MM.1S (cell line): ENCODE data around the gene BLID.

Source experiments
- DNase-seq: peaks from one replicate; pipeline ENCODE4 v3.0.0-alpha.2; 2015
- H2AFZ ChIP-seq: fragments of 300-600 bp; sonication (generic); 2 replicates; pipeline ENCODE4 v1.6.0; 2016; ENCODE audit warnings: antibody characterized with exemption, low read length
- H3F3A ChIP-seq: fragments of 300-600 bp; sonication (generic); 2 replicates; pipeline ENCODE4 v1.6.1; 2016; ENCODE audit warnings: mild to moderate bottlenecking, antibody characterized with exemption, low read length, moderate library complexity, mixed read lengths; ENCODE audit not compliant: insufficient read depth
- H3K27ac ChIP-seq: fragments of 300-600 bp; sonication (generic); 2 replicates; pipeline ENCODE4 v1.5.1; 2016; ENCODE audit warnings: mild to moderate bottlenecking, low read length
- H3K27me3 ChIP-seq: fragments of 300-600 bp; sonication (generic); replicated peaks from 2 replicates; pipeline ENCODE4 v1.6.0; 2016; ENCODE audit warnings: low read length; ENCODE audit not compliant: insufficient read depth
- H3K36me3 ChIP-seq: fragments of 300-600 bp; sonication (generic); replicated peaks from 2 replicates; pipeline ENCODE4 v1.6.1; 2016; ENCODE audit warnings: mild to moderate bottlenecking, low read length, mixed read lengths; ENCODE audit not compliant: insufficient read depth
- H3K4me1 ChIP-seq: fragments of 300-600 bp; sonication (generic); 2 replicates; pipeline ENCODE4 v1.6.1; 2016; ENCODE audit warnings: low read length, mixed read lengths
- H3K4me2 ChIP-seq: fragments of 300-600 bp; sonication (generic); 2 replicates; pipeline ENCODE4 v1.6.0; 2016; ENCODE audit warnings: low read depth, low read length
- H3K4me3 ChIP-seq: fragments of 300-600 bp; sonication (generic); 2 replicates; pipeline ENCODE4 v1.5.1; 2016; ENCODE audit warnings: low read length, mixed read lengths
- H3K79me2 ChIP-seq: fragments of 300-600 bp; sonication (generic); 2 replicates; pipeline ENCODE4 v1.6.1; 2016; ENCODE audit warnings: mixed run types, low read length, mixed read lengths
- H3K9ac ChIP-seq: fragments of 300-600 bp; sonication (generic); 2 replicates; pipeline ENCODE4 v1.6.1; 2016; ENCODE audit warnings: low read length, mixed read lengths
- H3K9me2 ChIP-seq: fragments of 300-600 bp; sonication (generic); replicated peaks from 2 replicates; pipeline ENCODE4 v1.6.1; 2016; ENCODE audit warnings: mild to moderate bottlenecking, low read length, mixed read lengths; ENCODE audit not compliant: insufficient read depth
- H3K9me3 ChIP-seq: fragments of 300-600 bp; sonication (generic); replicated peaks from 2 replicates; pipeline ENCODE4 v1.6.1; 2016; ENCODE audit warnings: mild to moderate bottlenecking, low read length, mixed read lengths; ENCODE audit not compliant: insufficient read depth
- H4K20me1 ChIP-seq: fragments of 300-600 bp; sonication (generic); 2 replicates; pipeline ENCODE4 v1.6.1; 2016; ENCODE audit warnings: mild to moderate bottlenecking, low read length, moderate library complexity, mixed read lengths; ENCODE audit not compliant: insufficient read depth
- EZH2 ChIP-seq: fragments of 300-600 bp; sonication (generic); optimal IDR thresholded peaks from 2 replicates; pipeline ENCODE3; 2017; ENCODE audit warnings: low read depth, mild to moderate bottlenecking, antibody characterized with exemption, low read length, mixed read lengths
- EZH2phosphoT487 ChIP-seq: fragments of 300-600 bp; sonication (generic); IDR thresholded peaks from 2 replicates; pipeline ENCODE4 v1.6.1; 2018; ENCODE audit warnings: antibody characterized with exemption, low read length
- TF ChIP-seq, protein P1 (sequence below): fragments of 300-600 bp; sonication (generic); IDR thresholded peaks from 2 replicates; pipeline ENCODE4 v1.5.1; 2016; ENCODE audit warnings: antibody characterized with exemption, low read length, mixed read lengths

Gene BLID

DNA sequence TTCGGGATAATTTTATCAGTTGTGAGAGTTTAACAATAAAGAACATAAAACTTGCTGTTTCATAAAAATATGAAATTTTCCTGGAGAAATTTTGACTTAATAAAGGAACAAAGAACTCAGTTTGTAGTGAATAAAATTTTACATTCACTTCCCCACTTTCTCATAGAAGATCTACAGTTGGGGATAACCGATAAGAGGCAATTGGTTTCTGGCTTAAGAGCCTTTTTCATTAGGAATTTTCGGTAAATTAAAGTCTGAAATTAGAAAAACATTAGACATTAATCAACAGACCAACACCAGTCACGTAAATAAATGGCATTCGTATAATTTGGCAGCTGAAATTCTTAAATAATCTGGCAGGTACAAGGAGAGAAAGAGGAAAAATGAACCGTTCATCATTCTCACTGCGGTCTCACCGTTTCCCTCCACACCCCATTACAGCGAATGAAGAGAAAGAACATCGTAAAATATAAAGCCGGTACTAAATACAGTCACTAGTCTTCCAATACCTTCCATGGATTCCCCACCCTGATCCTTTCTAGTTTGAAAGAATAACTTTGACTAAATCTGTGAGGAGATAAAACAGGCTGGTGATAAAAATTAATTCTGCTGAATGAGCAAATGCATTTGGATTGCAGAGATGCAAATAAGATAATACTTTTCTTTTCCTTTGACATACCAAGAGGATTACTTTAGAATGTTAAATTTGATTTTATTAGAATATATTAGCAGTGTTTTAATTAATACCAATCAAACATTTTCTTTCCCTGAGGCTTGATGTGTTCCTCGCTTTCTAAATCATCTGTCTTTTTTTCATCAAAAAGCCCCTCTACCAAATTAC, 19.5 kb downstream of the BLID start:
- no peaks in the 10 kb centered on the region for H3K27me3 ChIP-seq
- no peak overlapping the region for H3K9ac ChIP-seq
- no peaks in the 10 kb centered on the region for H3K36me3 ChIP-seq
- H4K20me1 ChIP-seq = no peaks in the 10 kb centered on the region
- no peak for TF ChIP-seq EZH2phosphoT487
- TF ChIP-seq, protein P1, sequence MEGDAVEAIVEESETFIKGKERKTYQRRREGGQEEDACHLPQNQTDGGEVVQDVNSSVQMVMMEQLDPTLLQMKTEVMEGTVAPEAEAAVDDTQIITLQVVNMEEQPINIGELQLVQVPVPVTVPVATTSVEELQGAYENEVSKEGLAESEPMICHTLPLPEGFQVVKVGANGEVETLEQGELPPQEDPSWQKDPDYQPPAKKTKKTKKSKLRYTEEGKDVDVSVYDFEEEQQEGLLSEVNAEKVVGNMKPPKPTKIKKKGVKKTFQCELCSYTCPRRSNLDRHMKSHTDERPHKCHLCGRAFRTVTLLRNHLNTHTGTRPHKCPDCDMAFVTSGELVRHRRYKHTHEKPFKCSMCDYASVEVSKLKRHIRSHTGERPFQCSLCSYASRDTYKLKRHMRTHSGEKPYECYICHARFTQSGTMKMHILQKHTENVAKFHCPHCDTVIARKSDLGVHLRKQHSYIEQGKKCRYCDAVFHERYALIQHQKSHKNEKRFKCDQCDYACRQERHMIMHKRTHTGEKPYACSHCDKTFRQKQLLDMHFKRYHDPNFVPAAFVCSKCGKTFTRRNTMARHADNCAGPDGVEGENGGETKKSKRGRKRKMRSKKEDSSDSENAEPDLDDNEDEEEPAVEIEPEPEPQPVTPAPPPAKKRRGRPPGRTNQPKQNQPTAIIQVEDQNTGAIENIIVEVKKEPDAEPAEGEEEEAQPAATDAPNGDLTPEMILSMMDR = no peak
- no peak for TF ChIP-seq EZH2
- no peak overlapping the region for H3K4me3 ChIP-seq
- DNase-seq = no peak
- no peaks in the 10 kb centered on the region for H3F3A ChIP-seq
- H3K9me3 ChIP-seq = no peaks in the 10 kb centered on the region
- H3K79me2 ChIP-seq = no peaks in the 10 kb centered on the region
- H3K27ac ChIP-seq = no peak overlapping the region
- H3K4me2 ChIP-seq = no peak overlapping the region
- H3K9me2 ChIP-seq = no peaks in the 10 kb centered on the region
- H2AFZ ChIP-seq = no peak overlapping the region
- no peaks in the 10 kb centered on the region for H3K4me1 ChIP-seq

DNA sequence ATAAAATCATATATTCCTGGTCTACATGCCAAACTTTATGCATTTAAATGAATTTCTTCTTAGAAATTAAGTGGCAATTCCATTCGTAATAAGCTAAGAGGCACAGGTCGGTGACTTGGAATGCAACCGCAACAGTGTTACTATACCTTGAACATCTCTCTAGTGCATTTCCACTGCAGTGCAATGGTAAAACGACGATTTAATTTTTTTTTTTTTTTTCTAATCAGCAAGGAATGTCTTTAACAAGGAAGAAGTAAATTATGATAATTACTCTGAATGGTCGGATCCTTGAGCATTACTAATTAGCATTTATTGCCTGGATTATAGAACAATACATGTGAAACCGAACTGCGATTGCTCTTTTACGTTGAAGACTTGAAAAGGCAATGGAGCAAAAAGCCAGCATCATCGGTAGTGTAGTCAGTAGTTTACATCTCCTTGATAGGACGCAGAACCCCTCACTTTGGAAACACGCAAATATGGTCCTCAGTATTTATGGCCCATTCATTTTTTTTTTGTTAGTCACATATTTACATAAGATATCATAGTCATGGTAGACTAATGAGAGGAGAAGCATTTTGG, 20.2 kb downstream of the BLID start:
- Histone ChIP-seq H3K79me2 (no peaks in the 10 kb centered on the region), H3F3A (no peaks in the 10 kb centered on the region), H3K4me1 (no peaks in the 10 kb centered on the region), H3K4me2 (no peak overlapping the region), H3K9me3 (no peaks in the 10 kb centered on the region), H3K9ac (no peak overlapping the region), H3K4me3 (no peak overlapping the region), H3K27ac (no peak overlapping the region), H3K27me3 (no peaks in the 10 kb centered on the region), H4K20me1 (no peaks in the 10 kb centered on the region), H2AFZ (no peak overlapping the region), H3K36me3 (no peaks in the 10 kb centered on the region), H3K9me2 (no peaks in the 10 kb centered on the region)
- TF ChIP-seq EZH2phosphoT487 = no peak
- TF ChIP-seq, protein P1 = no peak
- no peak for TF ChIP-seq EZH2
- no peak for DNase-seq

DNA sequence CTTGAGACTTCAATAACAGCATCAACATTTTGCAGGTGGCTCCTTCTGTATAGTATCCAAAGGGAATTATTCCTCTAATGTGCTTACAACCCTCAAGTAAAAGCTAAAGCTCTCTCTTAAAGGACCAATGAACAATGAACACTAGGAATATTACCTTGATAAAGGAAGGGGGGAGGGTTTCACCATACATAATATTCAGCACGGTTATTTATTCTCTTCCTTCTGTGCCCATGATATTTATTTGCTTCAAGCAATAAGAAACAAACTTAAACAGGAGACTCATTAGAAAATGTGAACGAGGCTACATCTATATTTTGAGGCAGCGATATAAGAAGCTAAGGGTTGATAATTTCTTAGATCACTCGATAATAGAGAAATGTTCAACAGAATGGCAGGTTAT, 21.2 kb downstream of the BLID start:
- H3K79me2 ChIP-seq = no peaks in the 10 kb centered on the region
- no peak overlapping the region for H3K9ac ChIP-seq
- no peak overlapping the region for H2AFZ ChIP-seq
- no peaks in the 10 kb centered on the region for H3F3A ChIP-seq
- no peak overlapping the region for H3K27ac ChIP-seq
- no peak overlapping the region for H3K4me2 ChIP-seq
- H3K27me3 ChIP-seq = no peaks in the 10 kb centered on the region
- no peaks in the 10 kb centered on the region for H3K9me2 ChIP-seq
- H4K20me1 ChIP-seq = no peaks in the 10 kb centered on the region
- DNase-seq = no peak
- TF ChIP-seq, protein P1 = no peak
- TF ChIP-seq EZH2 = no peak
- TF ChIP-seq EZH2phosphoT487 = no peak
- no peaks in the 10 kb centered on the region for H3K4me1 ChIP-seq
- H3K9me3 ChIP-seq = no peaks in the 10 kb centered on the region
- H3K4me3 ChIP-seq = no peak overlapping the region
- no peaks in the 10 kb centered on the region for H3K36me3 ChIP-seq
